Measurements from ENCODE around the gene MYL9.
A peak's percentile ranks its signal among the peaks of the same experiment; 100 is the strongest.
"Not testable (repeated sequence)": the region's sequence is repeated elsewhere in the genome, so short reads cannot be mapped to it uniquely, and the experiment has no call there.

MYL9 gene

GRCh38 chr20:36521526-36521925 is 19.8 kb upstream of the MYL9 start:
- H3K36me3 ChIP-seq (ENCODE audit: insufficient read depth, low read length): peaks cover 23% of the 10 kb centered on the region

GRCh38 chr20:36522412-36522811 is 18.9 kb upstream of the MYL9 start:
- not testable (repeated sequence) for DNase-seq (ENCODE audit: low read depth, low spot score); H3K9me3 ChIP-seq (ENCODE audit: low read depth, low read length); H3K4me3 ChIP-seq; H3K27ac ChIP-seq; H3K9ac ChIP-seq (ENCODE audit: insufficient read length)
- peaks cover 32% of the 10 kb centered on the region for H3K36me3 ChIP-seq (ENCODE audit: insufficient read depth, low read length)

More at GRCh38 chr20:36521526-36521925, 19.8 kb upstream of the MYL9 start:
- Histone ChIP-seq H3K9ac (ENCODE audit: insufficient read length) (no peak overlapping the region), H3K4me3 (no peak overlapping the region), H3K27ac (no peak overlapping the region), H3K9me3 (ENCODE audit: low read depth, low read length) (no peaks in the 10 kb centered on the region)
- DNase-seq (ENCODE audit: low read depth, low spot score): no peak
- no peak for TF ChIP-seq EZH2 (IDR thresholded peaks at IDR 0.05)
- TF ChIP-seq POLR2AphosphoS5 (IDR thresholded peaks at IDR 0.05; ENCODE audit: borderline replicate concordance, low read depth, low read length): no peak
- TF ChIP-seq FOXP2 (optimal IDR thresholded peaks at IDR 0.05; ENCODE audit: control extremely low read depth, extremely low read length, insufficient read depth): no peak

GRCh38 chr20:36523341-36523740 is 18.0 kb upstream of the MYL9 start:
- Histone ChIP-seq H3K27ac (peak overlapping the region; percentile 82), H3K36me3 (ENCODE audit: insufficient read depth, low read length) (peaks cover 36% of the 10 kb centered on the region), H3K9me3 (ENCODE audit: low read depth, low read length) (no peaks in the 10 kb centered on the region), H3K4me3 (peak overlapping the region; percentile 6; the same call in 1 of the 2 replicates), H3K9ac (ENCODE audit: insufficient read length) (no peak overlapping the region)
- TF ChIP-seq EZH2 (IDR thresholded peaks at IDR 0.05) (no peak), POLR2AphosphoS5 (IDR thresholded peaks at IDR 0.05; ENCODE audit: borderline replicate concordance, low read depth, low read length) (no peak; the same call in 1 of the 2 replicates), FOXP2 (optimal IDR thresholded peaks at IDR 0.05; ENCODE audit: control extremely low read depth, extremely low read length, insufficient read depth) (no peak)
- DNase-seq (ENCODE audit: low read depth, low spot score): peak; percentile 78

GRCh38 chr20:36525620-36526365 is 15.5 kb upstream of the MYL9 start:
- Histone ChIP-seq H3K4me3 (no peak overlapping the region), H3K9ac (ENCODE audit: insufficient read length) (no peak overlapping the region), H3K36me3 (ENCODE audit: insufficient read depth, low read length) (peaks cover 36% of the 10 kb centered on the region), H3K27ac (no peak overlapping the region), H3K9me3 (ENCODE audit: low read depth, low read length) (no peaks in the 10 kb centered on the region)
- TF ChIP-seq EZH2 (IDR thresholded peaks at IDR 0.05): no peak
- TF ChIP-seq POLR2AphosphoS5 (IDR thresholded peaks at IDR 0.05; ENCODE audit: borderline replicate concordance, low read depth, low read length): no peak
- TF ChIP-seq FOXP2 (optimal IDR thresholded peaks at IDR 0.05; ENCODE audit: control extremely low read depth, extremely low read length, insufficient read depth): no peak
- DNase-seq (ENCODE audit: low read depth, low spot score): no peak

GRCh38 chr20:36526521-36527011 is 14.8 kb upstream of the MYL9 start:
- H3K36me3 ChIP-seq (ENCODE audit: insufficient read depth, low read length): peaks cover 36% of the 10 kb centered on the region
- no peak for TF ChIP-seq EZH2 (IDR thresholded peaks at IDR 0.05)
- TF ChIP-seq FOXP2 (optimal IDR thresholded peaks at IDR 0.05; ENCODE audit: control extremely low read depth, extremely low read length, insufficient read depth): no peak
- TF ChIP-seq POLR2AphosphoS5 (IDR thresholded peaks at IDR 0.05; ENCODE audit: borderline replicate concordance, low read depth, low read length): no peak
- H3K9ac ChIP-seq (ENCODE audit: insufficient read length): no peak overlapping the region
- no peak overlapping the region; the same call in 1 of the 2 replicates for H3K27ac ChIP-seq
- H3K4me3 ChIP-seq: no peak overlapping the region
- no peaks in the 10 kb centered on the region for H3K9me3 ChIP-seq (ENCODE audit: low read depth, low read length)
- no peak for DNase-seq (ENCODE audit: low read depth, low spot score)

- Histone ChIP-seq H3K27ac (no peak overlapping the region), H3K36me3 (ENCODE audit: insufficient read depth, low read length) (peaks cover 34% of the 10 kb centered on the region), H3K9me3 (ENCODE audit: low read depth, low read length) (no peaks in the 10 kb centered on the region), H3K9ac (ENCODE audit: insufficient read length) (no peak overlapping the region), H3K4me3 (no peak overlapping the region)
- TF ChIP-seq POLR2AphosphoS5 (IDR thresholded peaks at IDR 0.05; ENCODE audit: borderline replicate concordance, low read depth, low read length) (no peak), EZH2 (IDR thresholded peaks at IDR 0.05) (no peak), FOXP2 (optimal IDR thresholded peaks at IDR 0.05; ENCODE audit: control extremely low read depth, extremely low read length, insufficient read depth) (no peak)
- DNase-seq (ENCODE audit: low read depth, low spot score): no peak
Observed at GRCh38 chr20:36527331-36528125, 13.8 kb upstream of the MYL9 start.

GRCh38 chr20:36528176-36528874 is 13.0 kb upstream of the MYL9 start:
- no peak overlapping the region for H3K9ac ChIP-seq (ENCODE audit: insufficient read length)
- H3K36me3 ChIP-seq (ENCODE audit: insufficient read depth, low read length): peaks cover 34% of the 10 kb centered on the region
- DNase-seq (ENCODE audit: low read depth, low spot score): no peak
- H3K27ac ChIP-seq: no peak overlapping the region
- TF ChIP-seq POLR2AphosphoS5 (IDR thresholded peaks at IDR 0.05; ENCODE audit: borderline replicate concordance, low read depth, low read length): no peak
- no peak for TF ChIP-seq FOXP2 (optimal IDR thresholded peaks at IDR 0.05; ENCODE audit: control extremely low read depth, extremely low read length, insufficient read depth)
- no peak for TF ChIP-seq EZH2 (IDR thresholded peaks at IDR 0.05)
- no peak overlapping the region for H3K4me3 ChIP-seq
- H3K9me3 ChIP-seq (ENCODE audit: low read depth, low read length): no peaks in the 10 kb centered on the region

- H3K27ac ChIP-seq: no peak overlapping the region
- TF ChIP-seq POLR2AphosphoS5 (IDR thresholded peaks at IDR 0.05; ENCODE audit: borderline replicate concordance, low read depth, low read length) (no peak), FOXP2 (optimal IDR thresholded peaks at IDR 0.05; ENCODE audit: control extremely low read depth, extremely low read length, insufficient read depth) (no peak), EZH2 (IDR thresholded peaks at IDR 0.05) (no peak)
- H3K9me3 ChIP-seq (ENCODE audit: low read depth, low read length): no peaks in the 10 kb centered on the region
- H3K9ac ChIP-seq (ENCODE audit: insufficient read length): no peak overlapping the region
- DNase-seq (ENCODE audit: low read depth, low spot score): no peak
- peaks cover 32% of the 10 kb centered on the region for H3K36me3 ChIP-seq (ENCODE audit: insufficient read depth, low read length)
- H3K4me3 ChIP-seq: no peak overlapping the region
Observed at GRCh38 chr20:36528875-36529417, 12.4 kb upstream of the MYL9 start.
